T-helper 1 cell treated with Interleukin-12 subunit alpha and Interleukin-12 subunit beta and Interleukin-4 antibody, amounts not matched to agents 30 ng/mL and 1 ng/mL, for 36 hours (primary cell): ENCODE data around the gene SCYGR3. TPM values are rescaled to one million over a fixed set of nuclear protein-coding genes. Genes with fewer than 3 reads are reported as not detected.

Experiments used
- intact Hi-C: fragments of 100-400 bp; cut with micrococcal nuclease; formaldehyde crosslinking; loops from one replicate; pipeline ENCODE4 v1.15.1; 2024
- total RNA-seq: library from RNA; stranded (reverse); gene quantifications from 2 replicates; pipeline ENCODE4 v1.2.3, GENCODE V29; 2022

SCYGR3 gene
- total RNA-seq, 1 donor from 2014 or later: not detected

- intact Hi-C loops: no loop called here
These were observed 49.6 kb downstream of the SCYGR3 start for GRCh38 chr2:227565080-227565479.

Other genes with a start within 250 kb of the SCYGR3 start
- not detected in 2 replicates for gene TM4SF20, start 235.5 kb downstream of the SCYGR3 start, total RNA-seq
- not detected in 2 replicates for gene SCYGR1, start 226.9 kb downstream of the SCYGR3 start, total RNA-seq
- gene AGFG1, start 142.7 kb downstream of the SCYGR3 start, total RNA-seq: 74.0 and 76.4 TPM in 2 replicates
- not detected in 2 replicates for gene SCYGR2, start 15.9 kb downstream of the SCYGR3 start, total RNA-seq
- not detected in 2 replicates for gene SCYGR4, start 2.7 kb upstream of the SCYGR3 start, total RNA-seq
- not detected in 2 replicates for gene SCYGR5, start 52.0 kb upstream of the SCYGR3 start, total RNA-seq
- not detected in 2 replicates for gene SLC19A3, start 103.2 kb upstream of the SCYGR3 start, total RNA-seq
- gene SCYGR6, start 109.9 kb upstream of the SCYGR3 start, total RNA-seq: not detected in 2 replicates
- not detected in 2 replicates for gene SCYGR7, start 113.5 kb upstream of the SCYGR3 start, total RNA-seq
- not detected in 2 replicates for gene SCYGR8, start 131.1 kb upstream of the SCYGR3 start, total RNA-seq
- gene CCL20, start 199.0 kb upstream of the SCYGR3 start, total RNA-seq: 0.27 TPM in 1 of 2 replicates, not detected in the other